DND-41 (cell line): ENCODE results near the gene NTM.

Experiments
- EZH2 ChIP-seq: IDR thresholded peaks from 3 replicates; pipeline ENCODE4 v1.6.1; 2012; ENCODE audit warnings: borderline replicate concordance, low read depth, mild to moderate bottlenecking, moderate library complexity, low read length, inconsistent platforms; ENCODE audit not compliant: severe bottlenecking
- TF ChIP-seq, protein P1 (sequence below): IDR thresholded peaks from 2 replicates; pipeline ENCODE4 v1.5.1; 2012; ENCODE audit warnings: borderline replicate concordance, low read length, moderate library complexity, mild to moderate bottlenecking; ENCODE audit not compliant: poor library complexity, severe bottlenecking; ENCODE audit errors: extremely low read depth

DNA sequence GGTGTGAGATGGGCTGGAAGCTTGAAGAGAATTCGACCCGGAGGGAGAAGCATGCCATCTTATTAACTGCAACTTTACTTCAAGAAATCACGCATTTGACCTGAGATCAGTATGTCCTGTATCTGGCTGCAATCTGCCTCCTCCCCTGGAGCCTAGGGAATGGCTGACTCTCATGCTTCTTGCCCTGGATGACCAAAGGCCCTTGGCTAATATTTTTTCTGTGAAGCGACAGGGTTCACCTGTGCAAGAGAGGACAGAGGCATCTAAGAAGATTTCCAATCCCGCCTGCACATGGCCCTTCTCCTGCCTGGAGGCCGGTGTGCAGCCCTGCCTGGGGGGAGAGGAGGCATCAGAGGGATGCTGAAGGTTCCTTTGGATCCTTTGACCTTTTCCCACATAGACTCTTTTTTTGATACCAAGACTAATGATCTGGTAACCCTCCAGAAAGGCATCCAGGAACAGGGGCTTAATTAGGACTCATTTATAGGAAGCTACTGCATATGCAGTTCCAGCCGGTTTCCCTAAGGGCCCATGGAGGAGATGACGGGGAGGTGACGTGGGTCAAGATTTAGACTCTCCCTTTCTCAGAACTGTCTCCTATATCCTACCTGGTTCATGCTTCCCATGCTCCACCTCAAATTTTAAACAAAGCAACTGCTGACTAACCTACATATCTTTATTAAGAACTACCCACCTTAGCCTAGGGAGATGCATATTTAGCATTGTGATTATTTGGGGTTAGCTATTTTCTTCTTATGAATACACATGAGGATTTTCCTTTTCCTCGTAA is 50.8 kb downstream of the NTM start:
- TF ChIP-seq, protein P1, sequence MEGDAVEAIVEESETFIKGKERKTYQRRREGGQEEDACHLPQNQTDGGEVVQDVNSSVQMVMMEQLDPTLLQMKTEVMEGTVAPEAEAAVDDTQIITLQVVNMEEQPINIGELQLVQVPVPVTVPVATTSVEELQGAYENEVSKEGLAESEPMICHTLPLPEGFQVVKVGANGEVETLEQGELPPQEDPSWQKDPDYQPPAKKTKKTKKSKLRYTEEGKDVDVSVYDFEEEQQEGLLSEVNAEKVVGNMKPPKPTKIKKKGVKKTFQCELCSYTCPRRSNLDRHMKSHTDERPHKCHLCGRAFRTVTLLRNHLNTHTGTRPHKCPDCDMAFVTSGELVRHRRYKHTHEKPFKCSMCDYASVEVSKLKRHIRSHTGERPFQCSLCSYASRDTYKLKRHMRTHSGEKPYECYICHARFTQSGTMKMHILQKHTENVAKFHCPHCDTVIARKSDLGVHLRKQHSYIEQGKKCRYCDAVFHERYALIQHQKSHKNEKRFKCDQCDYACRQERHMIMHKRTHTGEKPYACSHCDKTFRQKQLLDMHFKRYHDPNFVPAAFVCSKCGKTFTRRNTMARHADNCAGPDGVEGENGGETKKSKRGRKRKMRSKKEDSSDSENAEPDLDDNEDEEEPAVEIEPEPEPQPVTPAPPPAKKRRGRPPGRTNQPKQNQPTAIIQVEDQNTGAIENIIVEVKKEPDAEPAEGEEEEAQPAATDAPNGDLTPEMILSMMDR: no peak
- TF ChIP-seq EZH2: no peak
